ENCODE measurements around the gene ID4. TPM values are rescaled to one million over a fixed set of nuclear protein-coding genes. Genes with fewer than 3 reads are reported as not detected.
A peak's percentile ranks its signal among the peaks of the same experiment; 100 is the strongest.

ID4 gene
- total RNA-seq, 1 donor from 2014 or later = 1.6 TPM

GRCh38 chr6:19827247-19827646 is 9.9 kb upstream of the ID4 start:
- ATAC-seq (no peak), DNase-seq (ENCODE audit: missing footprints) (no peak)
- intact Hi-C loops (cut with DNase I) = no loop called here

- no peak for ATAC-seq
- intact Hi-C loops (cut with DNase I) = no loop called here
- no peak for DNase-seq (ENCODE audit: missing footprints)
Observed at GRCh38 chr6:19827903-19828302, 9.3 kb upstream of the ID4 start.

- ATAC-seq (no peak), DNase-seq (ENCODE audit: missing footprints) (no peak)
- intact Hi-C loops (cut with DNase I) = no loop called here
Observed at GRCh38 chr6:19830171-19830570, 7.0 kb upstream of the ID4 start.

GRCh38 chr6:19831358-19831757 is 5.8 kb upstream of the ID4 start:
- DNase-seq (ENCODE audit: missing footprints) (no peak), ATAC-seq (no peak)
- intact Hi-C loops (cut with DNase I) = no loop called here

- DNase-seq (ENCODE audit: missing footprints) = no peak
- no peak for ATAC-seq
- intact Hi-C loops (cut with DNase I) = no loop called here
Observed at GRCh38 chr6:19833947-19834346, 3.2 kb upstream of the ID4 start.

GRCh38 chr6:19834858-19835257 is 2.3 kb upstream of the ID4 start:
- intact Hi-C loops (cut with DNase I) = no loop called here
- ATAC-seq = no peak

GRCh38 chr6:19835605-19836004 is 1.6 kb upstream of the ID4 start:
- DNase-seq (ENCODE audit: missing footprints) = no peak
- intact Hi-C loops (cut with DNase I) = loop anchor here (2.0 kb wide), 1 partner anchor 31 kb away; no protein-coding TSS in a partner anchor
- no peak for ATAC-seq

More at GRCh38 chr6:19834858-19835257, 2.3 kb upstream of the ID4 start:
- no peak for DNase-seq (ENCODE audit: missing footprints)

- peak; percentile 6 for ATAC-seq
- intact Hi-C loops (cut with DNase I) = loop anchor here (2.0 kb wide), 1 partner anchor 33 kb away; no protein-coding TSS in a partner anchor
- peak; percentile 44 for DNase-seq (ENCODE audit: missing footprints)
Observed at GRCh38 chr6:19837511-19838441, 606 bp downstream of the ID4 start.

- intact Hi-C loops (cut with DNase I) = no loop called here
- ATAC-seq = no peak
- peak; percentile 68 for DNase-seq (ENCODE audit: missing footprints)
Observed at GRCh38 chr6:19838442-19839236, 1.5 kb downstream of the ID4 start.

GRCh38 chr6:19839237-19839546 is 2.0 kb downstream of the ID4 start:
- DNase-seq (ENCODE audit: missing footprints) (no peak), ATAC-seq (no peak)
- intact Hi-C loops (cut with DNase I) = no loop called here

GRCh38 chr6:19839788-19840187 is 2.6 kb downstream of the ID4 start:
- intact Hi-C loops (cut with DNase I) = no loop called here
- DNase-seq (ENCODE audit: missing footprints) (no peak), ATAC-seq (no peak)

- ATAC-seq (no peak), DNase-seq (ENCODE audit: missing footprints) (no peak)
- intact Hi-C loops (cut with DNase I) = no loop called here
Observed at GRCh38 chr6:19841181-19841580, 4.0 kb downstream of the ID4 start.

- intact Hi-C loops (cut with DNase I) = no loop called here
- no peak for DNase-seq (ENCODE audit: missing footprints)
- ATAC-seq = no peak
Observed at GRCh38 chr6:19842030-19842615, 5.0 kb downstream of the ID4 start.

- DNase-seq (ENCODE audit: missing footprints) (no peak), ATAC-seq (no peak)
- intact Hi-C loops (cut with DNase I) = no loop called here
Observed at GRCh38 chr6:19844689-19845088, 7.5 kb downstream of the ID4 start.

- no peak for DNase-seq (ENCODE audit: missing footprints)
- intact Hi-C loops (cut with DNase I) = no loop called here
- ATAC-seq = no peak
Observed at GRCh38 chr6:19845266-19846041, 8.3 kb downstream of the ID4 start.

GRCh38 chr6:19848465-19849029 is 11.4 kb downstream of the ID4 start:
- no peak for ATAC-seq
- no peak for DNase-seq (ENCODE audit: missing footprints)
- intact Hi-C loops (cut with DNase I) = no loop called here

GRCh38 chr6:19849196-19849595 is 12.0 kb downstream of the ID4 start:
- ATAC-seq (no peak), DNase-seq (ENCODE audit: missing footprints) (no peak)
- intact Hi-C loops (cut with DNase I) = no loop called here

GRCh38 chr6:19849755-19850154 is 12.6 kb downstream of the ID4 start:
- no peak for ATAC-seq
- intact Hi-C loops (cut with DNase I) = loop anchor here (5.0 to 10.0 kb wide), 3 partner anchors 37 to 1252 kb away; no protein-coding TSS in a partner anchor
- DNase-seq (ENCODE audit: missing footprints) = no peak
